Measurements from ENCODE around the gene KCNT2. TPM values are rescaled to one million over a fixed set of nuclear protein-coding genes. Genes with fewer than 3 reads are reported as not detected.

KCNT2 gene
- total RNA-seq, 2 experiments from 2014 or later = not detected

GRCh38 chr1:196502437-196502836, 105.8 kb downstream of the KCNT2 start:
- no peak overlapping the region for H2AFZ ChIP-seq (ENCODE audit: low read length)
- ChIA-PET CTCF (ENCODE audit: unreplicated experiment) (no interaction called here), POLR2A (no interaction called here)
- no peak for DNase-seq (ENCODE audit: low spot score)
- H3K36me3 ChIP-seq (ENCODE audit: insufficient read depth, low read length) = no peaks in the 10 kb centered on the region
- no peak overlapping the region for H3K4me3 ChIP-seq (ENCODE audit: low read depth, low read length, poor library complexity, severe bottlenecking)
- no peaks in the 10 kb centered on the region for H3K4me1 ChIP-seq (ENCODE audit: insufficient read depth, low read length, poor library complexity, severe bottlenecking)
- TF ChIP-seq EZH2phosphoT487 (IDR thresholded peaks at IDR 0.05; ENCODE audit: borderline replicate concordance, low read depth, low read length) = no peak
- TF ChIP-seq CTCF (conservative IDR thresholded peaks at IDR 0.05; ENCODE audit: low read length) = no peak
- no peaks in the 10 kb centered on the region for H3K9me2 ChIP-seq (ENCODE audit: insufficient read depth, low read length)
- no peaks in the 10 kb centered on the region for H3K9me3 ChIP-seq (ENCODE audit: low read length)
- BruUV-seq (replicated peaks) = no TSS peak
- no peaks in the 10 kb centered on the region for H4K20me1 ChIP-seq (ENCODE audit: insufficient read depth, low read length)
- H3K27ac ChIP-seq (ENCODE audit: low read depth, low read length, poor library complexity, severe bottlenecking) = no peak overlapping the region
- no peaks in the 10 kb centered on the region for H3K79me2 ChIP-seq (ENCODE audit: insufficient read depth, low read depth, low read length)
- H3K4me2 ChIP-seq (ENCODE audit: low read length) = no peak overlapping the region
- intact Hi-C loops (cut with micrococcal nuclease; ENCODE audit: unreplicated experiment) = no loop called here

- intact Hi-C loops (cut with micrococcal nuclease; ENCODE audit: unreplicated experiment) = no loop called here
- H4K20me1 ChIP-seq (ENCODE audit: insufficient read depth, low read length) = no peaks in the 10 kb centered on the region
- no peak overlapping the region for H2AFZ ChIP-seq (ENCODE audit: low read length)
- no peak for DNase-seq (ENCODE audit: low spot score)
- ChIA-PET POLR2A (interaction anchor here (0.7 to 1.0 kb wide), 2 partner anchors 13 to 63 kb away, joined by 3 read pairs; no protein-coding TSS in a partner anchor), CTCF (ENCODE audit: unreplicated experiment) (no interaction called here)
- H3K9me2 ChIP-seq (ENCODE audit: insufficient read depth, low read length) = no peaks in the 10 kb centered on the region
- TF ChIP-seq EZH2phosphoT487 (IDR thresholded peaks at IDR 0.05; ENCODE audit: borderline replicate concordance, low read depth, low read length) = no peak
- TF ChIP-seq CTCF (conservative IDR thresholded peaks at IDR 0.05; ENCODE audit: low read length) = no peak
- no peak overlapping the region for H3K4me3 ChIP-seq (ENCODE audit: low read depth, low read length, poor library complexity, severe bottlenecking)
- no peaks in the 10 kb centered on the region for H3K9me3 ChIP-seq (ENCODE audit: low read length)
- no peaks in the 10 kb centered on the region for H3K79me2 ChIP-seq (ENCODE audit: insufficient read depth, low read depth, low read length)
- no TSS peak for BruUV-seq (replicated peaks)
- H3K27ac ChIP-seq (ENCODE audit: low read depth, low read length, poor library complexity, severe bottlenecking) = no peak overlapping the region
- H3K4me1 ChIP-seq (ENCODE audit: insufficient read depth, low read length, poor library complexity, severe bottlenecking) = no peaks in the 10 kb centered on the region
- no peaks in the 10 kb centered on the region for H3K36me3 ChIP-seq (ENCODE audit: insufficient read depth, low read length)
- H3K4me2 ChIP-seq (ENCODE audit: low read length) = no peak overlapping the region
Observed at GRCh38 chr1:196501760-196502428, 106.3 kb downstream of the KCNT2 start.

GRCh38 chr1:196497817-196498216, 110.4 kb downstream of the KCNT2 start:
- ChIA-PET POLR2A (no interaction called here), CTCF (ENCODE audit: unreplicated experiment) (no interaction called here)
- no peaks in the 10 kb centered on the region for H3K9me3 ChIP-seq (ENCODE audit: low read length)
- TF ChIP-seq EZH2phosphoT487 (IDR thresholded peaks at IDR 0.05; ENCODE audit: borderline replicate concordance, low read depth, low read length) (no peak), CTCF (conservative IDR thresholded peaks at IDR 0.05; ENCODE audit: low read length) (no peak)
- no peaks in the 10 kb centered on the region for H3K36me3 ChIP-seq (ENCODE audit: insufficient read depth, low read length)
- H3K79me2 ChIP-seq (ENCODE audit: insufficient read depth, low read depth, low read length) = no peaks in the 10 kb centered on the region
- H3K4me1 ChIP-seq (ENCODE audit: insufficient read depth, low read length, poor library complexity, severe bottlenecking) = no peaks in the 10 kb centered on the region
- no TSS peak for BruUV-seq (replicated peaks)
- no peaks in the 10 kb centered on the region for H4K20me1 ChIP-seq (ENCODE audit: insufficient read depth, low read length)
- H3K27ac ChIP-seq (ENCODE audit: low read depth, low read length, poor library complexity, severe bottlenecking) = no peak overlapping the region
- intact Hi-C loops (cut with micrococcal nuclease; ENCODE audit: unreplicated experiment) = no loop called here
- no peaks in the 10 kb centered on the region for H3K9me2 ChIP-seq (ENCODE audit: insufficient read depth, low read length)
- DNase-seq (ENCODE audit: low spot score) = no peak
- H3K4me3 ChIP-seq (ENCODE audit: low read depth, low read length, poor library complexity, severe bottlenecking) = no peak overlapping the region
- H2AFZ ChIP-seq (ENCODE audit: low read length) = no peak overlapping the region
- H3K4me2 ChIP-seq (ENCODE audit: low read length) = no peak overlapping the region
